Endothelial cell of umbilical vein (primary cell): ENCODE results near the gene SCAPER. TPM values are rescaled to one million over a fixed set of nuclear protein-coding genes. Genes with fewer than 3 reads are reported as not detected.

Experiments used
- BruUV-seq: library from RNA; stranded (reverse); fragments of 400-500 nt; replicated peaks from 2 replicates; lab custom pipeline; 2021; lab: Mats Ljungman, UMichigan
- CTCF ChIA-PET: fragments of 300-600, 350-600 bp; sonication (Branson Sonifier 250); formaldehyde crosslinking; loops from one replicate; lab custom pipeline; 2021; ENCODE audit warnings: antibody characterized with exemption, inconsistent platforms; lab: Charles Lee
- POLR2A ChIA-PET: fragments of 300-600, 350-600 bp; sonication (Branson Sonifier 250); formaldehyde crosslinking; loops from one replicate; lab custom pipeline; 2021; ENCODE audit warnings: antibody characterized with exemption, inconsistent platforms; lab: Charles Lee
- DNase-seq: peaks from one replicate; pipeline ENCODE4 v3.0.0-alpha.2; 2011; ENCODE audit warnings: low read depth, low spot score
- FAIRE-seq: peaks from 2 replicates; lab custom pipeline; 2011; peaks lifted over from hg19 to GRCh38; lab: Jason Lieb, UNC
- H2AFZ ChIP-seq: 2 replicates; pipeline ENCODE4 v1.6.0; 2012; ENCODE audit warnings: low read depth, low read length, control low read depth, inconsistent platforms
- H3K27ac ChIP-seq: 2 replicates; pipeline ENCODE4 v1.5.1; 2011; ENCODE audit warnings: low read depth, mild to moderate bottlenecking, control low read depth, low read length, moderate library complexity; ENCODE audit not compliant: insufficient read depth
- H3K27me3 ChIP-seq, 2 experiments: 2 replicates each; pipeline versions ENCODE4 v1.6.0 to v1.6.1; 2011; ENCODE audit warnings: low read length in 2 of 2, mixed read lengths in 1 of 2; ENCODE audit not compliant: control insufficient read depth in 2 of 2, insufficient read depth in 2 of 2
- H3K36me3 ChIP-seq, 2 experiments: 2 replicates in 1 of 2; 3 replicates in 1 of 2; pipeline ENCODE4 v1.5.1; 2011; ENCODE audit warnings: low read length in 2 of 2, mild to moderate bottlenecking in 1 of 2, moderate library complexity in 1 of 2; ENCODE audit not compliant: control insufficient read depth in 2 of 2, insufficient read depth in 2 of 2; ENCODE audit errors: extremely low read depth in 1 of 2
- H3K4me1 ChIP-seq: 3 replicates; pipeline ENCODE4 v1.5.1; 2011; ENCODE audit warnings: mild to moderate bottlenecking, low read length; ENCODE audit not compliant: control insufficient read depth, insufficient read depth; ENCODE audit errors: extremely low read depth
- H3K4me2 ChIP-seq: 2 replicates; pipeline ENCODE4 v1.6.1; 2011; ENCODE audit warnings: low read length, control low read depth, mixed read lengths; ENCODE audit not compliant: insufficient read depth
- H3K4me3 ChIP-seq, 3 experiments: fragments of 200-600 bp in 1 of 3; sonication (generic), shearing (Covaris generic) in 1 of 3; replicated peaks in 1 of 3; 2 replicates each; pipeline ENCODE4 v1.5.1; 2011 to 2016; ENCODE audit warnings: control low read depth in 3 of 3, low read length in 3 of 3, mild to moderate bottlenecking in 2 of 3, inconsistent platforms in 1 of 3, low read depth in 1 of 3, moderate library complexity in 1 of 3; ENCODE audit not compliant: insufficient read depth in 1 of 3
- H3K79me2 ChIP-seq: 2 replicates; pipeline ENCODE4 v1.6.0; 2012; ENCODE audit warnings: low read length, inconsistent platforms; ENCODE audit not compliant: control insufficient read depth, insufficient read depth
- H3K9ac ChIP-seq: replicated peaks from 2 replicates; pipeline ENCODE3; 2011; ENCODE audit warnings: low read length, control low read depth; ENCODE audit not compliant: insufficient read depth; ENCODE audit errors: extremely low read depth
- H3K9me1 ChIP-seq: replicated peaks from 3 replicates; pipeline ENCODE4 v1.6.0; 2011; ENCODE audit warnings: mild to moderate bottlenecking, low read length; ENCODE audit not compliant: control insufficient read depth, insufficient read depth; ENCODE audit errors: extremely low read depth
- H3K9me3 ChIP-seq: replicated peaks from 2 replicates; pipeline ENCODE4 v1.5.1; 2012; ENCODE audit warnings: low read length, inconsistent platforms; ENCODE audit not compliant: control insufficient read depth, insufficient read depth
- H4K20me1 ChIP-seq: replicated peaks from 2 replicates; pipeline ENCODE3; 2011; ENCODE audit warnings: mild to moderate bottlenecking, low read length; ENCODE audit not compliant: control insufficient read depth, insufficient read depth; ENCODE audit errors: extremely low read depth
- CTCF ChIP-seq, 2 donors: IDR thresholded peaks; 1 replicate in 1 of 2; 2 replicates in 1 of 2; pipeline ENCODE4 v1.5.1; 2011; ENCODE audit warnings: low read length in 2 of 2, mild to moderate bottlenecking in 2 of 2, moderate library complexity in 2 of 2, control low read depth in 1 of 2, inconsistent platforms in 1 of 2, low read depth in 1 of 2; ENCODE audit not compliant: insufficient read depth in 1 of 2; ENCODE audit errors: extremely low read depth in 1 of 2
- EZH2 ChIP-seq: IDR thresholded peaks from 2 replicates; pipeline ENCODE4 v1.6.1; 2012; ENCODE audit warnings: borderline replicate concordance, low read depth, mild to moderate bottlenecking, moderate library complexity, low read length, inconsistent platforms; ENCODE audit not compliant: severe bottlenecking
- JUN ChIP-seq: IDR thresholded peaks from 2 replicates; pipeline ENCODE4 v1.6.1; 2011; ENCODE audit warnings: borderline replicate concordance, low read depth; ENCODE audit not compliant: insufficient read length, insufficient read depth
- MYC ChIP-seq: IDR thresholded peaks from one replicate; pipeline ENCODE4 v1.6.1; 2011; ENCODE audit warnings: mild to moderate bottlenecking, low read depth, low read length
- POLR2A ChIP-seq: IDR thresholded peaks from 2 replicates; pipeline ENCODE4 v1.6.1; 2012; ENCODE audit warnings: low read depth, mild to moderate bottlenecking, control low read depth, low read length
- dilution Hi-C: fragments of 300-500 bp; cut with MboI; formaldehyde crosslinking; loops from one replicate; pipeline ENCODE4 v1.15.0; 2019; ENCODE audit warnings: low sequenced_read_pairs; ENCODE audit not compliant: extremely low pct_ligation_motif_present
- intact Hi-C: fragments of 100-400 bp; cut with micrococcal nuclease; formaldehyde crosslinking; loops from one replicate; pipeline ENCODE4 v1.10.0; 2022
- polyA plus RNA-seq, 4 experiments: library from polyadenylated mRNA; depleted of rRNA in 3 of 4; stranded (reverse) in 3 of 4; unstranded in 1 of 4; fragments of >200 nt; gene quantifications; 2 replicates each; pipeline versions ENCODE4 v1.2.1 to v1.2.3, GENCODE V29; 2011 to 2012; ENCODE audit warnings: missing spikeins in 1 of 4
- total RNA-seq: library from RNA; stranded (reverse); gene quantifications from 2 replicates; pipeline ENCODE4 v1.2.3, GENCODE V29; 2021

Gene SCAPER
- total and polyA plus RNA-seq, 2 donors (not counting 3 experiments of a cell fraction or from before 2014, with no cell fraction given) = 2.7 to 12.7 TPM

GRCh38 chr15:76864586-76864985 is 40.6 kb downstream of the SCAPER start:
- FAIRE-seq = no peak

More at GRCh38 chr15:76864586-76864985, 40.6 kb downstream of the SCAPER start:
- no peaks in the 10 kb centered on the region for H3K9me1 ChIP-seq
- H3K36me3 ChIP-seq = no peaks in the 10 kb centered on the region
- H3K79me2 ChIP-seq = no peaks in the 10 kb centered on the region
- no peaks in the 10 kb centered on the region for H3K4me1 ChIP-seq
- H3K9me3 ChIP-seq = no peaks in the 10 kb centered on the region
- no peak overlapping the region for H3K9ac ChIP-seq
- H3K27ac ChIP-seq = no peak overlapping the region
- BruUV-seq = no TSS peak
- H4K20me1 ChIP-seq = no peaks in the 10 kb centered on the region
- dilution Hi-C loops = no loop called here
- H3K27me3 ChIP-seq = no peaks in the 10 kb centered on the region
- intact Hi-C loops = loop anchor here (10.0 kb wide), 1 partner anchor 520 kb away; no protein-coding TSS in a partner anchor
- POLR2A ChIA-PET = no interaction called here
- no peak overlapping the region for H3K4me3 ChIP-seq
- no peak overlapping the region for H2AFZ ChIP-seq
- CTCF ChIA-PET = no interaction called here
- DNase-seq = no peak
- H3K4me2 ChIP-seq = no peak overlapping the region
- TF ChIP-seq MYC (no peak), EZH2 (no peak), CTCF (IDR thresholded peaks at IDR 0.05; ENCODE audit: extremely low read depth in 1 of 2, insufficient read depth in 1 of 2, low read depth in 1 of 2, low read length in 2 of 2) (no peak), POLR2A (no peak), JUN (no peak)
